SK-N-SH treated with all-trans-retinoic acid at 6 μM for 48 hours (cell line): ENCODE data around the gene GPX2.

ENCODE experiments used
- GLIS3 ChIP-seq: fragments of 250-450 bp; sonication (Bioruptor Pico); IDR thresholded peaks from 2 replicates; pipeline ENCODE4 v1.5.0; 2020; ENCODE audit warnings: mild to moderate bottlenecking, moderate library complexity
- PATZ1 ChIP-seq: fragments of 250-450 bp; sonication (Bioruptor Pico); IDR thresholded peaks from 2 replicates; pipeline ENCODE4 v1.8.0; 2020; ENCODE audit warnings: mild to moderate bottlenecking, moderate library complexity, borderline replicate concordance
- TOX ChIP-seq: fragments of 250-450 bp; sonication (Bioruptor Pico); IDR thresholded peaks from 2 replicates; pipeline ENCODE4 v1.8.0; 2021; ENCODE audit warnings: mild to moderate bottlenecking, moderate library complexity, borderline replicate concordance
- ZFP3 ChIP-seq: fragments of 250-450 bp; sonication (Bioruptor Pico); IDR thresholded peaks from 2 replicates; pipeline ENCODE4 v1.5.0; 2020; ENCODE audit warnings: mild to moderate bottlenecking, moderate library complexity
- TF ChIP-seq, protein P1 (sequence below): fragments of 250-450 bp; sonication (Bioruptor Pico); IDR thresholded peaks from 2 replicates; pipeline ENCODE4 v1.8.0; 2021; ENCODE audit warnings: low read depth, mild to moderate bottlenecking, moderate library complexity, borderline replicate concordance

DNA sequence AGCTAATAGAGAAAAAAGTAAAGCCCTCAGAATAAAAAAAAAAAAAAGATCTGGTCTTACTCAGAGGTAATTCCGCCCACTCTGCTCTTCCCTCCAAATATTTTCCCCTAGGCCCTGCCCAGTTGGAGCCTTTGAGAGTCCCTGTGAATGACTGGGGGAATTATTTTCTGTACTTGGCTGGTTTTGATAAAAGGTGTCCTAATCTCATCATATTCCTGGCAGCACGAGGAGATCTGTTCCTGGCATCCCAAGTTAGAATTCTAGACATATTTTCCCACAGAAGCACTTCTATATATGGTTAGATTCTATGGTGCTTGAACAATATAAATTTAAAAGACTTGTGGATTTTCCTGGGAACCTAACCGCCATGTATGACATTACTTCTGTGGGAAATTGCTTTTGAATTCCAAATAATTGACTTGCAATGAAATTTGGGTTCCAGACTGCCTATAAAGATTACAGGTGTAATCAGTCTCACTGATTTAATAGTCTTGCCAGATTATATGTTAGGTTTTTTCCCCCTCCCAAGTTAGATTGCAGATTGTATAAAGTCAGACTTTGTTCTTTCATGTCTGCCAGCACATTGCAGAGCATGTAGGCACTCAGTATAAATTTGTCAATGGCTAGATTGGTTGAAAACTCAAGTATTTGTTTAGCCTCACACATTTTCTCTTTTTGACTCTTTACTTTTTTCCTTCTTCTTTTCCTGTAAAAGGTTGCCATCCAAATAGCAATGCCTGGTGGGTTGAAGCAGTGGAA is 12.3 kb downstream of the GPX2 start:
- TF ChIP-seq PATZ1 (CRISPR knock-in tag), result no peak
- no peak for TF ChIP-seq ZFP3
- TF ChIP-seq, protein P1, sequence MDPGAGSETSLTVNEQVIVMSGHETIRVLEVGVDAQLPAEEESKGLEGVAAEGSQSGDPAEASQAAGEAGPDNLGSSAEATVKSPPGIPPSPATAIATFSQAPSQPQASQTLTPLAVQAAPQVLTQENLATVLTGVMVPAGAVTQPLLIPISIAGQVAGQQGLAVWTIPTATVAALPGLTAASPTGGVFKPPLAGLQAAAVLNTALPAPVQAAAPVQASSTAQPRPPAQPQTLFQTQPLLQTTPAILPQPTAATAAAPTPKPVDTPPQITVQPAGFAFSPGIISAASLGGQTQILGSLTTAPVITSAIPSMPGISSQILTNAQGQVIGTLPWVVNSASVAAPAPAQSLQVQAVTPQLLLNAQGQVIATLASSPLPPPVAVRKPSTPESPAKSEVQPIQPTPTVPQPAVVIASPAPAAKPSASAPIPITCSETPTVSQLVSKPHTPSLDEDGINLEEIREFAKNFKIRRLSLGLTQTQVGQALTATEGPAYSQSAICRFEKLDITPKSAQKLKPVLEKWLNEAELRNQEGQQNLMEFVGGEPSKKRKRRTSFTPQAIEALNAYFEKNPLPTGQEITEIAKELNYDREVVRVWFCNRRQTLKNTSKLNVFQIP, result no peak
- TF ChIP-seq GLIS3 (CRISPR knock-in tag), result no peak
- TF ChIP-seq TOX (CRISPR knock-in tag), result no peak
